Right kidney (tissue), 1 donor: Measurements from ENCODE around the gene SENP6.
A peak's percentile ranks its signal among the peaks of the same experiment; 100 is the strongest.

ENCODE experiments used
- DNase-seq: peaks from one replicate; pipeline ENCODE4 v3.0.0-alpha.2; 2016

The SENP6 gene

GRCh38 chr6:75747152-75747992, 145.7 kb downstream of the SENP6 start:
- DNase-seq = no peak

- no peak for DNase-seq
These were observed 146.5 kb downstream of the SENP6 start for GRCh38 chr6:75748003-75748742.

- DNase-seq = peak; percentile 91
These were observed 147.3 kb downstream of the SENP6 start, which contains the start of gene MYO6 for GRCh38 chr6:75748743-75749538. Gene MYO6 (plus strand): TSS chr6:75749239. CDS start chr6:75817548, 68,309 bp downstream.

DNA sequence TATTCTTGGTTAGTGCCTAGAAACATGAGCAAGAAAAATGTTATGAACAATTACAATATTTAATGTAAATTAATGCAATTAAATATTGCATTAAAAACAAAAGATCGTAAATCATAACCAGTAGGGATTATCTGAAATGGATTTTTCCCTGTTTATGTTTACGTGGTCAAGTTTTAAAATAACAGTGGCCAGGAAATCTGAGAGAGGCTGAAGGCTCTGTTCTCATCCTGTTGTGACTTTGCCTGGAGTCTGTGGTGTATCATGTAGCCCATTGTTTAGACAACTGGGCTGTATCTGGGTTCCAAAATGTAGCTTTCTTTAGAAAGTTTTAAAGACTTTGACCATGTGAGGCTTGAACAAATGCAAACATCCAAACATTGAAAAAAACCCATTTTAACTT, 149.8 kb downstream of the SENP6 start:
- DNase-seq = no peak

DNA sequence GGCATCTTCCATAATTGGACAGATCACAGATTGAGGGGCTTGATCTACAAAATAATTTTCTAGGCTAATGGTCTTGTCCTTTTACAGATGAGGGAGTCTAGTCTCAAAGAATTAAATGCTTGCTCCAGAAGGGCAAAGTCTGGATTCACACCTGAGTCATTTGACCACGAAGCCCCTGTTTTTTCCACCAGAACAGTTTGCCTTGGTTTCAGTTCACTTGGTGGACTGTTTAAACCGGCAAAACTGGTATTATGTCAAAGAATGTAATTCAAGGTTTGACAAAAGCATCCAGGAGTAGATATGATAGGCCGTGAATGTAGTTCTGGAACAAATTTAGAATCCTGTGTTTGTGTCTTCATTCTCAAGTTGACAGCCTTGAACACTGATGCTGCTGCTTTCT, 150.7 kb downstream of the SENP6 start:
- no peak for DNase-seq

DNA sequence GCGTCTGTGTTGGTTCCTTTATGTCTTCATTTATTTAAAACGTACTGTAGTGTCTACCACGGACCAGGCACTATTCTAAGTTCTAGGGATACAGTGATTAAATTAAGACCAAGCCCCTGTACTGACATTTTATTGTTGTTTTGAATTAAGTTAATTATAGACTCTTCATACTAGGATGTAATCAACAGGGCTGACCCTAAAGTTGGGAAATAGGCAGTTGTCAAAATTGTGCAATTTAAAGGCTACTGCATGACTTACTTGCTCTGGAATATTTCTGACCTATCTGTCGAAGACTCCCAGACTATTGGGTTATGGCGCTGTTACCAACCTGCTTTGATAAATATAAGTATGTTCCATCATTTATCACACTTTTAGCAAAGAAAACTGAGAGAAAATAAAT, 154.0 kb downstream of the SENP6 start:
- DNase-seq = no peak

DNA sequence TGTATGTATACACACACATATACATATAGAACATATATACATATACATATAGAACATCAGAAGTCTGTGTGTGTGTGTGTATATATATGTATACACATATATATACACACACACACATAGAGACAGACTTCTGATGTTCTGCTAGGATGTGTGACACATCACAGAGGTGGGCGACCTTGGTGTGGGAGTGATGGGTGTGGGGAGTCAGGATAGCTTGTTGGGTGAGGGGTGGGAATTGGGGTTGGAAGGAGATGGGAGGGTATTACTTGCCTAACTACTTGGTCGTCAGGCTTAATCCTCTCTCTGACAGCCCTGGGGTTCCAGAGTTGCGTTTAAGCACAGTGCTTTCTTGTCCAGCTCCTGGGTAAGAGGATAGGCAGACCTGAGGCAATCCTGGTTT, 155.6 kb downstream of the SENP6 start:
- DNase-seq = no peak

DNA sequence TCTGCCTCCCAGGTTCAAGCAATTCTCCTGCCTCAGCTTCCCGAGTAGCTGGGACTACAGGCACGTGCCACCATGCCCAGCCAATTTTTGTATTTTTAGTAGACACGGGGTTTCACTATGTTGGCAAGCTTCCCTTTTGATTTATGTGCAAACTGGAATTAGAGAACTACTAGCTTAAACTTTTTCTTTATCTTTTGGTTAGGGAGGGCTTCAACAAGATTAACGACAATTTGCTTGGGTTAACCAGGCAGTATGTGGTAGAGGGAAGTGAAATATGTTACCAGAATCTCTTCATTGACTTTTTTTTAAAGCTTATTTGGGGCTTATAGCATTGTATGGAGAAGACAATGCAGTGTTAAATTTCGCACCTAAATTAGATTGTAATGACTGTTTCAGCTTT, 156.4 kb downstream of the SENP6 start:
- no peak for DNase-seq

DNA sequence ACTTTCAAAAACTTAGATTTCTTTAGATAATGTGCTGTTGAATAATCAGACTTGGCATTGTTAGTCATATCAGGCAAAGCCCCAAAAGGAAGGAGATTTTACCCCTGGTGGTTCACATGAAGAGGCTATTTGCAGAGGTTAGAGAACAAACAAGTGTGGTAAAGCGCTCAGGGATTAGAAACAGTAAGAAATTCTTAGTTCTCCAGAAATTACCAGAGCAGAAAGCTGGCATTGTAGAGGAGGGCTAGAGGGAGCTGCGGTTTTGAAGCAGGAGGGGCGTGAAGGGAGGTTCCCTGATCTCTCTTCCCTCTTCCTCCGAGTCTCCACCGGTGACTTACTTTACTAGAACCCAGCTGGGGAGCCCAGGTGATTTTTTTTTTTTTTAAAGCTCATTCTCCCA, 157.5 kb downstream of the SENP6 start:
- no peak for DNase-seq

DNA sequence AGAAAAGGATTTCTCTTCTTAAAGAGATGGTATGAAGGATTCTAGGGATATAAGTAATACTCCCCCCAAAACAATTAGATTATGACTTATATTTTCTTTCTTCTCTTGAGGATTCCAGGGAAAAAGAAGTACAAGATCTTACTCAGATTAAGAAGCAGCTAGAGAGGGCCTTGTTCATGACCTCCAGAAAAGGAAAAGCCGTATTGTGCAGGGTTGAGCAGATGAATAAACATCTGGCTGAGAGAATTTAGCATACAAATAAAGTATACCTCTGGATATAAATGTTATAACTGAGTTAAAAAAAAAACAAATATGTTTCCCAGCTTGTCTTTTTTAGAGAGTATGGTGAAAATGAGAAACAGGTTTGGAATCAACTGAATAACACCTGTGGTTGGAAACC, 158.6 kb downstream of the SENP6 start:
- no peak for DNase-seq

DNA sequence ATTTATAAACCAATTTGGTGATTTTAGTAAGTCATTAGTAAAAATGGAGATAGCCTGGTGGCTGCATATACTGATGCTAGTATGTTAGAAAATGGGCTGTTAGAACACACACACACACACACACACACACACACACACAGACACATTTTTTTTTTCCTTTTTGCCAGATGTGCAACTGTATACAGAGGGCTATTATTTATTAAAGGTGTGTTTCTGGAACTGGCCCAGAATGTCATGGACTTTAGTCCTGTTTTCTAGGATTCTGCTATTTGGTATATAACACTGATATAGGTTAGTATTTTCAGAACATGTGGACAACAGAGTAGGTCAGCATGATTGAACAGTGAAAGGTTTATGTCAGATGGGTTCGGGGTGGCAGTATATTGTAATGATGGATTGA, 159.8 kb downstream of the SENP6 start:
- DNase-seq = no peak

DNA sequence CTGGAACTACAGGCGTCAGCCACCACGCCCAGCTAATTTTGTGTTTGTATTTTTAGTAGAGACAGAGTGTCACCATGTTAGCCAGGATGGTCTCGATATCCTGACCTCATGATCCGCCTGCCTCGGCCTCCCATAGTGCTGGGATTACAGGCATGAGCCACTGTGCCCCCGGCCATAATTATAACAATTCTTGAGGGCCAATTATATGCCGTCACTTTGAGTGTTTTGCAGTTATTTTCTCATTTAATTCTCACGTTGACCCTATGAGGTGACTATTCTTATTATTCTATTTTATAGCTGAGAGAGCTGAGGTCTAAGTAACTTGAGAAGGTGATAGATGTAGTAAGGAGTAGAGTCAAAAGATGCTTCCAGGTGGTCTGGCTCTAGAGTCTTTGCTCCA, 160.4 kb downstream of the SENP6 start:
- DNase-seq = no peak

GRCh38 chr6:75766387-75766786, 164.7 kb downstream of the SENP6 start:
- DNase-seq = no peak
